ENCODE measurements around the gene BMAL1.

DNA sequence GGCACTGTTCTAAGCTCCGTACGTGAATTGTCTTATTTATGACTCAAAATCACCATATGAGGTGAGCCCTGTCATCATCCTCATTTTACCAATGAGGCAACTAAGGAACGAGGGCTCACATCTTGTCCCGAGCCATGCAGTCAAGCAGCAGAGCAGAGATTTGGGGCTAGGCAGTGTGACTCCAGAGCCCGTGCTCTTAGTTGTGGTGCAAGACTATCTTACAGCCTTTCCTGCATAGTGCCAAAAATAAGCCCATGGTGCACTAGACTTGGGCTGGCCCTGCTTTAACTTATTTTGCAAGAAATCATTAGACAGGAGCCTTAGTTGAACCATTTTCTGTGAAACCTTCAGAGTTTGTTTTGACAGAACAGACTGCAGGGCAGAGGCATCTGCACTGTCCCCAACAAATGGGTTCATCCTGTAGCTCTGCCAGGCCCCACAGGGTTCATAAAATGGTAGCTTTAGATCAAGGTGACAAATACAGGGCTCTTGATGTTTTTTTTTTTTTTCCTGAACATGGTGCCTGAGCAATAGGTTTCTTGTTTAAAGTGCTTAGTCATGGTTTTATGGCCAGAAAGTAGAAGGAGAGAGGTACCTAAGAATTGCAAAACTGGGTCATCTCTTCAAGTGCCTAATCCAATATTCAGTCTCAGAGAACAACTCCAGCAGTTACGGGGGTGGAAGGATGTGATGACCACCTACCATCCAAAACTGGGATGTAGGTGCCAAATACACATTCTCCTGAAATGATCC lies 56.6 kb downstream of the BMAL1 start:
- TF ChIP-seq, protein P1, sequence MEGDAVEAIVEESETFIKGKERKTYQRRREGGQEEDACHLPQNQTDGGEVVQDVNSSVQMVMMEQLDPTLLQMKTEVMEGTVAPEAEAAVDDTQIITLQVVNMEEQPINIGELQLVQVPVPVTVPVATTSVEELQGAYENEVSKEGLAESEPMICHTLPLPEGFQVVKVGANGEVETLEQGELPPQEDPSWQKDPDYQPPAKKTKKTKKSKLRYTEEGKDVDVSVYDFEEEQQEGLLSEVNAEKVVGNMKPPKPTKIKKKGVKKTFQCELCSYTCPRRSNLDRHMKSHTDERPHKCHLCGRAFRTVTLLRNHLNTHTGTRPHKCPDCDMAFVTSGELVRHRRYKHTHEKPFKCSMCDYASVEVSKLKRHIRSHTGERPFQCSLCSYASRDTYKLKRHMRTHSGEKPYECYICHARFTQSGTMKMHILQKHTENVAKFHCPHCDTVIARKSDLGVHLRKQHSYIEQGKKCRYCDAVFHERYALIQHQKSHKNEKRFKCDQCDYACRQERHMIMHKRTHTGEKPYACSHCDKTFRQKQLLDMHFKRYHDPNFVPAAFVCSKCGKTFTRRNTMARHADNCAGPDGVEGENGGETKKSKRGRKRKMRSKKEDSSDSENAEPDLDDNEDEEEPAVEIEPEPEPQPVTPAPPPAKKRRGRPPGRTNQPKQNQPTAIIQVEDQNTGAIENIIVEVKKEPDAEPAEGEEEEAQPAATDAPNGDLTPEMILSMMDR (IDR thresholded peaks at IDR 0.05): no peak
- TF ChIP-seq, protein P2, sequence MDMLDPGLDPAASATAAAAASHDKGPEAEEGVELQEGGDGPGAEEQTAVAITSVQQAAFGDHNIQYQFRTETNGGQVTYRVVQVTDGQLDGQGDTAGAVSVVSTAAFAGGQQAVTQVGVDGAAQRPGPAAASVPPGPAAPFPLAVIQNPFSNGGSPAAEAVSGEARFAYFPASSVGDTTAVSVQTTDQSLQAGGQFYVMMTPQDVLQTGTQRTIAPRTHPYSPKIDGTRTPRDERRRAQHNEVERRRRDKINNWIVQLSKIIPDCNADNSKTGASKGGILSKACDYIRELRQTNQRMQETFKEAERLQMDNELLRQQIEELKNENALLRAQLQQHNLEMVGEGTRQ (CRISPR knock-in tag; IDR thresholded peaks at IDR 0.05): no peak
- TF ChIP-seq ZNF121 (CRISPR knock-in tag; IDR thresholded peaks at IDR 0.05) (no peak), NR2C2 (CRISPR knock-in tag; IDR thresholded peaks at IDR 0.05) (no peak)
- TF ChIP-seq, protein P3, sequence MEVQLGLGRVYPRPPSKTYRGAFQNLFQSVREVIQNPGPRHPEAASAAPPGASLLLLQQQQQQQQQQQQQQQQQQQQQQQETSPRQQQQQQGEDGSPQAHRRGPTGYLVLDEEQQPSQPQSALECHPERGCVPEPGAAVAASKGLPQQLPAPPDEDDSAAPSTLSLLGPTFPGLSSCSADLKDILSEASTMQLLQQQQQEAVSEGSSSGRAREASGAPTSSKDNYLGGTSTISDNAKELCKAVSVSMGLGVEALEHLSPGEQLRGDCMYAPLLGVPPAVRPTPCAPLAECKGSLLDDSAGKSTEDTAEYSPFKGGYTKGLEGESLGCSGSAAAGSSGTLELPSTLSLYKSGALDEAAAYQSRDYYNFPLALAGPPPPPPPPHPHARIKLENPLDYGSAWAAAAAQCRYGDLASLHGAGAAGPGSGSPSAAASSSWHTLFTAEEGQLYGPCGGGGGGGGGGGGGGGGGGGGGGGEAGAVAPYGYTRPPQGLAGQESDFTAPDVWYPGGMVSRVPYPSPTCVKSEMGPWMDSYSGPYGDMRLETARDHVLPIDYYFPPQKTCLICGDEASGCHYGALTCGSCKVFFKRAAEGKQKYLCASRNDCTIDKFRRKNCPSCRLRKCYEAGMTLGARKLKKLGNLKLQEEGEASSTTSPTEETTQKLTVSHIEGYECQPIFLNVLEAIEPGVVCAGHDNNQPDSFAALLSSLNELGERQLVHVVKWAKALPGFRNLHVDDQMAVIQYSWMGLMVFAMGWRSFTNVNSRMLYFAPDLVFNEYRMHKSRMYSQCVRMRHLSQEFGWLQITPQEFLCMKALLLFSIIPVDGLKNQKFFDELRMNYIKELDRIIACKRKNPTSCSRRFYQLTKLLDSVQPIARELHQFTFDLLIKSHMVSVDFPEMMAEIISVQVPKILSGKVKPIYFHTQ (CRISPR knock-in tag; IDR thresholded peaks at IDR 0.05): no peak
- TF ChIP-seq, protein P4, sequence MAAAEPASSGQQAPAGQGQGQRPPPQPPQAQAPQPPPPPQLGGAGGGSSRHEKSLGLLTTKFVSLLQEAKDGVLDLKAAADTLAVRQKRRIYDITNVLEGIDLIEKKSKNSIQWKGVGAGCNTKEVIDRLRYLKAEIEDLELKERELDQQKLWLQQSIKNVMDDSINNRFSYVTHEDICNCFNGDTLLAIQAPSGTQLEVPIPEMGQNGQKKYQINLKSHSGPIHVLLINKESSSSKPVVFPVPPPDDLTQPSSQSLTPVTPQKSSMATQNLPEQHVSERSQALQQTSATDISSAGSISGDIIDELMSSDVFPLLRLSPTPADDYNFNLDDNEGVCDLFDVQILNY (CRISPR knock-in tag; IDR thresholded peaks at IDR 0.05): no peak

Data from WTC11 (cell line).